Islet of Langerhans (tissue), 1 donor: Measurements from ENCODE around the gene MXRA8.
"Not testable (repeated sequence)": the region's sequence is repeated elsewhere in the genome, so short reads cannot be mapped to it uniquely, and the experiment has no call there.

Experiments
- FAIRE-seq: peaks from one replicate; lab custom pipeline; 2011; peaks lifted over from hg19 to GRCh38; lab: Jason Lieb, UNC

The MXRA8 gene

DNA sequence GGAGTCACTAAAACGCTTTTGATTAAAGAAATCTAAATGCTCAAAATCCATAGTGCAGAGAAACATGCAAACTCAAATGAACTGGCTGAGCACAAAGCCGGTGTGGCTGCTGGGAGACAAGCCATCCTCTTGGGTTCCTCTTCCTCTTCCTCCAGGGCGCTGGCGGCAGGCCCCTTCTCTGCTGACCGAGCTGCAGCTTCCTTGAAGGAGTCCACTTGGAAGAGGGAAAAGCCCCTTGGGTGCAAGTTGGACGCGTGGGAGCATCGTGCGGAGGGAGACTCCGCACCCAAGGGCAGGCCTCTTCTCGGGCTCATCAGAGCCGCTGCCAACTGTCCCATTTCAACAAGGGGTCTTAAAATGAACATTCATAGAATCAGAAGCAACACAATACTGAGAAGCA is 32.9 kb upstream of the MXRA8 start:
- FAIRE-seq: no peak

DNA sequence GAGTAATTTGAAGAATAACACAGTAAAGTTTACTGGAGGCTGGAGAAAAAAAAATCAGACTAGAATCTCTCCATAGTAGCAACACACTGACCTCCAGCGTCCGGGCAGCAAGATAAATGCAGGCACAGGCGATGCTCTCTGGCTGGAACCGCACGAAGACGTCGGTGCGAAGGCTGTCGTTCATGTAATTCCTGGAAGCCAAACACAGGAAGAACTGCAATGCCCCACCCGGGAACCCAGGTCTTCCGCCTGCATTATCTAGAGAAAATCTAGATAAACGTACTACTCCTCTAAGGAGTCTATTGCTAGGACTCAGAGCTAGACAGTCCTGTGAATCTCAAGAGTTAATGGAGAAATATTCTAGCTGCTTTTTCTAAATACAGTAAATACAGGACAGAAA is 32.3 kb upstream of the MXRA8 start:
- no peak for FAIRE-seq

GRCh38 chr1:1388078-1388472 is 29.7 kb upstream of the MXRA8 start:
- FAIRE-seq: no peak

DNA sequence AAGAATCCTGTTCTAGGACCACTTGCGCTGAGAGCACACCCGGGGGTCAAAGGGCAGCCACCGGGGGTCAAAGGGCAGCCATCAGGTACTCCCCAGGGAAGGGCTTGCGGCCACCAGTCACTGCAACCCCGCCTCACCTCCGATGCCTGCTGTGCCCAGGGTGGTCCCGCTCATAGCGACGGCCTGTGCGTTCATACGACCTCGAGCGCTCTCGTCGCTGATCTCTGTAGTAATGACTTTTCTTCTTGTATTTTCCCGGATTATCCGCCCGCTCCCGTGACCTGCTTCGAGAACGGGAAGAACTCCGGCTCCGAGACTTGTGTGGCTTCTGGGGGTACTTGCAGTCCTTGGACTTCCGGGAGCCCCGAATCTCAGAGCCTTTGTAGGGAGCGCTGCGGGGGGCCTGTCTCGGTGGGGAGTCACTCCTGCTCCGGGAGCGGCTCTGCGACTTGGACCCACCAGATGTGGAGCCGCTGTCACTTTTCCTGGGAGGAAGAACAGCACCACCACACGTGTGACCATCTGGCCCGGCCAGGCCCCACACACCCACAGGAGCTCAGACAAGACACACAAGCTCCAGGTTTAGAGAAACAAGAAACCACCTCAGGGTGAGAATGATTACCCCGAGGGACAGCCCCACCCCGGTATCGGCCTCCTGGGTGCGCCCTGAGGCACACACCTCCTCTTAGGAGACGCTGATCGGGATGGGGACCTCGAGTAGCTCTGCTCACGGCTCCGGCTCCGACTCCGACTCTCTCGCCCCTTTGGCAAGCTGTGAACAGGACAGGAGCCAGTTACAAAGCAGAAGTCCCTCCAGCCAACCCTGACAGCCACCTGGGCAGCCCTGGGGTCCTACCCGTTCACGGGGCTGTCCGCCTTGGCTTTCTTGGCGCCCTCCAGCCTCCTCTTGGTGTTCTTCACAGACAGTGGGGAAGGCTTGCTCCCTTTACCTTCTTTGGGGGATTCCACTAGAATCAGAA is 29.0 kb upstream of the MXRA8 start:
- no peak for FAIRE-seq

- no peak for FAIRE-seq
Measured at GRCh38 chr1:1385931-1386330, 27.6 kb upstream of the MXRA8 start.

DNA sequence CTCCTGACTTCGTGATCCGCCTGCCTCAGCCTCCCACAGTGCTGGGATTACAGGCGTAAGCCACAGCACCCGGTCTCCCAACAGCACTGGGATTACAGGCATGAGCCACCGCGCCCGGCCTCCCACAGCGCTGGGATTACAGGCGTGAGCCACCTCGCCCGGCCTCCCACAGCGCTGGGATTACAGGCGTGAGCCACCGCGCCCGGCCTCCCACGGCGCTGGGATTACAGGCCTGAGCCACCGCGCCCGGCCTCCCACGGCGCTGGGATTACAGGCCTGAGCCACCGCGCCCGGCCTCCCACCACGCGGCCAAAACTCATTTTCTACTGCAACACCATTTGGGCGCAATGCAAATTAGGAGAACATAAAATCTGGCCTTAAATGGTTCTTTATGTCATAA is 27.0 kb upstream of the MXRA8 start:
- FAIRE-seq: not testable (repeated sequence)

DNA sequence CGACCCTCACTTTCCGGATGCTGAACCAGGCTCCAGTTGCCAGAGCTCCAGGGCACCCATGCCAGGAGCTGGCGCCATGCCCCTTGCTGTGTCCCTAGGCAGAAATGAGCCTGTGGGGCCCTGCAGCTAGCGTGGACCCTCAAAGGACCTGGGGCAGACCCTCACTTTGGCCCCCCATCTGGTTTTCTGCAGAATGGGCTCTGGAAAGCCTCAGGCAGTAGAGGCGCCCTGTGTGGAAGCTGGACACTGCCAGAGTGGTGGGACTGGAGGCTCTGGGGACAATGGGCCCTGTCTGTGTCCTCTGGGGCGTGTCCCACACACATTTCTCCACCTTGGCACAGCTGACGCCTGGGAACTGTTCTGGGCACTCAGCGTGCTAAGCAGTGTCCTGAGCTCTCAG is 22.9 kb upstream of the MXRA8 start:
- no peak for FAIRE-seq

DNA sequence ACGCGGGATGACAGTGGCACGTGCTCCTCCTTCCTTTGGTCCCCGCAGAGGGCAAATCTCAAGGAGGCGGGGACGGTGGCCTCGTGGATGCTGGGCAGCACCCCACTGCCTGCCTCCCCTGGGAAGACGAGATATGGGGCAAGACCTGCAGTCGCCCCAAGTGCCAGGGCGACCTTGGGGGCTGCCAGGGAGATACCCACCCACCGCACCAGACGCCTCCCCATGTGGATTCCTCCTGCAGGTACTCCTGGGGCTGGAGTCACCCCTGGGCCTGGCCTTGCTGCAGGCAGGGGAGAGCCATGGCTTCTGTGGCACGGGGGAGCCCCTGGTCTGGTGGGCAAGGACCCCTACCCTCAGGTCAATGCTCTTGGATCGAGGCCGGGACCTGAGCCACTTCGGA is 22.5 kb upstream of the MXRA8 start:
- FAIRE-seq: no peak

- no peak for FAIRE-seq
Measured at GRCh38 chr1:1377540-1378205, 19.3 kb upstream of the MXRA8 start.

DNA sequence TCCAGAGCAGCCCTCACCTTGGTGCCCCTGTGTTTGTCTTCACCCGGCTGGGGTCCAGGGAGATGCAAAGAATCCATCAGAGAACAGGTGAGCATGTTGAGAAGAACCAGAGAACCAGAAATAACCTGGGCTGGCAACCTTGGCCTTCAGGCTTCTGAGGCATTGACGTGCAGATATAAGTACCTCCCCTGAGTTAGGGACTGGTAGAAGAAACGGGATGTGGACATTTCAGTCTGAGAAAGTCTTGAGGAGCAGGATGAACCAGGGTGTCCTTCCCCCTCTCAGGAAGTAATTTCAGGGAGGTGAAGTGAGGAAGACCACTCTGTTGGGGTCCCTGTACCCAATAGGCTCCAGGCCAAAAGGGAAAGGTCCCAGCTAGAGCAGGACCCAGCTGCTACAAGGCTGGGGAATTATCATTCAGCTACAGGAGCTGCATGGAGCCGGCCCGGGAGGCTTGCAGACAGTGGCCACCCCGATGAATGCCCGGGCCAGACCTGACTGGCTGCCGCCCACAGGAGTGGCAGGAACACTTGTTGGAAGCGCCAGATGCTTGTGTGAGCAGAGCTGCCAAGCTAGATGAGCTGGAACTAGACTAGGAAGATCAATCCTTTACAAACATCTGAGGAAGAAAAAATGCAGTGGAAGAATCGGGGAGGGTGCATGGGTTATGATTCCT is 18.3 kb upstream of the MXRA8 start:
- no peak for FAIRE-seq

DNA sequence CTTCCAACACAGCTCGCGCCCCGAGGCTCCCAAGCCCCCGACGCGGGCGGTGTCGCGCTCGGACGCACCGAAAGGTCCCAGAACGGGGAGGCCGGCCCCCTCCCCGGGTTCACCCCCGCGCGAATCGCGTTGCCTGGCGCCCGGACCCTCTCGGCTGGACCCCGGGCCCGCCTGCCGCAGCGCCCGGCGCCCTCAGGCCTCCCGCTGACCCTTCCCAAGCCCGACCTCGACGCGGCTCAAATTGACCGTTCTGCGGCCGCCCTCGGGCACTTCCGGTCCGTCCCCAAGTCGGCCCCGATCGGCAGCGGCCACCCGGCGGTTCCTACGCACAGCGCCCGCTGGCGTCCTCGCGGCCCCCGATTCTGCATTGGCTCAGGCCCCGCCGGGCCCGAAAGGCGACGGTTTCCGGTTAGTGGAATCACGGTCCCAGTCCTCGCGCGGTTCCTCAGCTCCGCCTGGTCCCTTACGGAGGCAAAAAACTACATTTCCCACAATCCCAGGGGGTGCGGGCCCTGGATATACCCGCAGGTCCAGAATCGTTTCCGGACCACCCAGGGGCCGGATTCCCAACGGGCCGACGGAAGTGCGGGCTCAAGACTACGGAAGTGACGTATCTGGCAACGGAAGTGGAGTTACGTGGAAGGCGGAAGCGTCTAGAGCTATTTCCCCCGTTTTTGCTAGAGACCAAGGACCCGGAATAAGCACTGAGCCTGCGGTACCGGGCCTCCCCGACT is 16.7 kb upstream of the MXRA8 start, which contains the start of gene AURKAIP1:
TSS of gene AURKAIP1 (minus strand) at position 279 of the 734 bp plus-strand sequence. CDS start 451 bp downstream, outside the sequence.
- peak; percentile 98 for FAIRE-seq

DNA sequence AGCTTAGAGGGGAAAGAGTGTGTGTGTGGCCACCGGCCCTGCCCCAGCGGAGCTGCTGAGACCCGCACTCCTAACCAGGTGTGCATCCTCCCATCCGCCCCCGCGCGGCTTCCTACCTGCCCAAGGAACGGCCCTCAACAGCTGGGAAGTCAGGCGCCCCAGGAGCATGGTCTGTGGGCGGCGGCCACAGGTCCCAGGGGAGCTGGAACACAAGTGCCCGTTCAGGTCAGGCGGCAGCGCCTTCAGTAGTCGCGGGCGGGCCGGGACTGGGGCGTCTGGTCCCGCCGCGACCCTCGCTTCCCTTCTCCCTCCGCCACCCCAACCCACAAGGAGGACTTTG is 16.2 kb upstream of the MXRA8 start:
- FAIRE-seq: no peak

DNA sequence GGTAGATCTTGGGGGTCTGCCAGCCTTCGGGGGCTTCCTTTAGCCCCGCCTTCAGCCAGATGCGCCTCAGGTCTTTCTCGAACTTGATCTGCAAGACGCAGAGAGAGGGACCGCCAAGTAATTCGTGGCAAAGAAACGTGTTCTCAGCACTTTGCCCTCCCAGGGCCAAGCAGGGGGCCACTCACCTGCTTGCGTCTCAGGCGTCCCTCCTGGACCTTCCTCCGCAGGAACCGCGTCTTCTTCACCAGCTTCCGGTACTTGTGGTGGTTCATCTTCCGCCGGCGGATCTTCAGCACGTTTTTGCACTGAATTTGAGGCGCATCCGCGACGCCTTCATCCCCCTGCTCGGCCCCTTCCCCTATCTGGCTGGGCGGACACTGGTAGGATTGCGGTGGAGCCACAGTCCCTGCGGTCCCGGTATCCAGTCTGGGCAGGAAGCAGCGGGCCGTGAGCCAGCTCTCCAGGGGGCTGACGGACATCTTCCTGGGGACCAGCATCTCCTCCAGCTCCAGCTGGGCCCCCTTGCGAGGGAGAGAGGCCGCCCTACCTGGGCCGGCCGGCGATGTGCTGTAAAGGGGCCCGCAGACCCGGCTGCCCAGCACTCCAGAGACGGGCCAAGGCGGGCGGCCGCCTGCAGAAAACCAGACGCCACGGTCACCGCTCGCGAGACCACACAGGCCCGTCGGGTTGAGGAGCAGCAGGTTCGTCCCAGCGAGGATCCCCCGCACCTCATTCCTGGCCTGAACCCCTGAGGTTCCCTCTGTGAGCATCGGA is 15.6 kb upstream of the MXRA8 start:
- no peak for FAIRE-seq

DNA sequence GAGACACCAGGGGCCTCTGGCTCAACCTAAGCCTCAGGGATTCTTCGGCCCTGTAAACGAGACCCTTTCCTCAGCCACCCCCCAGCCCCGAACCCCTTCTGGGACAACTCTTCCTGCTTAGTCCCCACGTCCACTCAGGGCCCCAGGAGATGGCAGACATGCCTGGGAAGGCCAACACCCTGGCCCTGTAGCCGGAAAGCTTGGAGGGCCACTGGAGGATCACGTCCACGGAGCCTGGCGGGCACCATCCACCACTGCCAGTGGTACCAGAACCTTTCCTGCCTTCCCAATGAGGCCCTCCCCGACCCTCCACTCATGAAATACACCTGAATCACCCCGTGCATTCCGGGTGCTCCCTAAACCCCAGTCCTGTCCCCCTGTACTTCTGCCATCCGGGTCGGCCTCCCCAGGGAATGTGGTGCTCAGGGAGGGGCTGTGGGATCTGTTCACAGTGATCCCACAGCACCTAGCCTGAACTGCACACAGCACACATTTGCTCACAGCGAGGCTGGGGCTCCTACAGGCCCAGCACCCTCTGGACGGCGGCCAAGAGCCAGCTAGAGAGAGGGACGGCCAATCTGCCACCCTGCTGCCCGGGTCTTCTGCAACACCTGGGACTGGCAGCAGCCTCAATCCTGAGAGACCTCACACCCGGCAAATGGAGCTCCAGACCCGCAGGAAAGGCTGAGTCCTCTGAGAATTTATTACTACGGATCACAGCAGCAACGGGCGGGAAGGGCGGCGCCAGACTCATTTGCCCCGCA is 14.9 kb upstream of the MXRA8 start:
- no peak for FAIRE-seq

DNA sequence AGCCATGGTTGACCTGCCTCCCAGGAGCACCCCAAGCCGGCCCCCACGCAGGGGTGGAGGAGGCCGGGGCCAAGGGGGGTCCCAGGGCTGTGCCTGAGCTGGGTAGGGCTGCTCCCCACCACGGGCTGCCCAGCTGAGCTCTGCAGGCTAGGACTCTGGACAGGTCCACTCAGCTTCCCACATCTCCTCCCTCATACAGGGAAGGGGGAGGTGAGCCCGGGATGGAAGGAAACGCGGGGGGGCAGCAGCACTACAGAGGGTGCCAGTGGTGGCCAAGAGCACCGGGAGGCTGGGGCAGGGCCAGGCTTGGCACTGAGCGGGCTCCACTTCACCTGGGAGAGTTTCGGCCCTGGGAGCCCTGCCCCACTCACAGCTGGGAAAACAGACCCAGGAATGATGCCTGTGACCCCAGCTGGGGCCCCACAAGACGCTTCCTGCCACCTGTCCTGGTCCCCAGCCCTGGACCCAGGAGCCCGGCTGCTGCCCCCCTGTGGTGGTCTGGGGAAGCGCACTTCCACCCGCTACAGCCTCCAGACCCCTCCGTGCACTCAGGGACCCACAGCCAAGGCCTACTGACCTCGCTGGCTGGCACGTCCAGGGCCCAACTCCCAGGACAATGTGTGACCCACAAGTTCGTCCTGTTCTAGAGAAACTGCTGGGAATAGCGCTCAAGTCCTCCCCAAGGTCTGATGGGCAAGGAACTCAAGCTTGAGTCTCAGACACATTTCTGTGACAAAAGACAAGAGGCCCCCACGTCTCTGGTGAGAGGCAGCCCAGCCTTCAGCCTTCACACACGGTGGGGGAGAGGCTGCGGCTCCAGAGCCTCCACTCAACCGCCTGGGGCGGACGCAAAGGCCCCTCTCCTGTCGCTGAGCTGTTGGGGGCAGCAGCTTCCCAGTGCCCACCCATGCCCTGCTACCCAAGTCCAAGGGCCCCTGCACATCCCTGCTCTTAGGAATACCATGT is 13.7 kb upstream of the MXRA8 start:
- no peak for FAIRE-seq

DNA sequence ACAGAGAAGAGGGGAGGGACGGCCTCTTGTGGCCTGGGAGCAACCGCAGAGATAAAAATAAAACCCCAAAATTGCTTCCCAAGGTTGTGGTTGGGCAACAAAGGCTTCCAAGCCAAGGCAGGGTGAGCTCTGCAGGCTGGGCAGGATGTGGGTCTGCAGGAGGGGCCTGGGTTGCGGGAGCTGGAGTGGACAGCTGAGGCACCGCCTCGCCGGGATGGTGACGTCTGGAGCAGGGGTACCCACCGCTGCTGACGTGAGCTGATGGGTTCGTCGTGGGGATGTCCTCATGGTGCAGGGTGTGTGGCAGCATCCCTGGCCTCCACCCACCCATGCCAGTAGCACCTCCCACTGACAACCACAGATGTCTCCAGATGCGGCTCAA is 13.0 kb upstream of the MXRA8 start:
- no peak for FAIRE-seq

- no peak for FAIRE-seq
Measured at GRCh38 chr1:1370771-1371300, 12.5 kb upstream of the MXRA8 start.

DNA sequence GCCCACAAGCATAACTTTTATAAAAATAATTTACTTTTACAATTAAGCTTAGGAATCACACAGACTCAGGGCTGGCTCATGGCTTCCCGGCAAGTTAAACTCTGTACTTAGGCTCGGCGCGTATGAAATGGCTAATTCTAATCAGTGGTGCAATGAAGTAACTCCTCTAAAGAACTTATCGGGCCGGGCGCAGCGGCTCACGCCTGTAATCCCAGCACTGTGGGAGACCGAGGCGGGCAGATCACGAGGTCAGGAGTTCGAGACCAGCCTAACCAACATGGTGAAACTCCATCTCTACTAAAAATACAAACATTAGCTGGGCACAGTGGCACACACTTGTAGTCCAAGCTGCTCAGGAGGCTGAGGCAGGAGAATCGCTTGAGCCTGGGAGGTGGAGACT is 11.7 kb upstream of the MXRA8 start:
- not testable (repeated sequence) for FAIRE-seq

DNA sequence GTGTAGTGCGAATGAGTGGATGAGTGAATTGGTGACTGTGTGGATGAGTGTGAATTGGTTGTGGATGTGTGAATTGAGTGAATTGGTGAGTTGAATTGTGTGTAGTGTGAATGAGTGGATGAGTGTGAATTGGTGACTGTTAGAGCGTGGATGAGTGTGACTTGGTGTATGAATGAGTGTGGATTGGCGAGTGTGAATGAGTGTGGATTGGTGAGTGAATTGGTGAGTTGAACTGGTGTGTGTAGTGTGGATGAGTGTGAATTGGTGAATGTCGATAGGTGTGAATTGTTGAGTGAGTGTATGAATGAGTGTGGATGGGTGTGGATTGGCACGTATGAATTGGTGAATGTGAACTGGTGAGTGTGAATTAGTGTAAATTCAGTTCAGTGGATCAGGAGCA is 9.0 kb upstream of the MXRA8 start:
- no peak for FAIRE-seq
